ENCODE data around the gene NACAD. TPM values are rescaled to one million over a fixed set of nuclear protein-coding genes. Genes with fewer than 3 reads are reported as not detected.

The NACAD gene
- total RNA-seq, 2 experiments from 2014 or later, result 0.08 to 0.14 TPM

GRCh38 chr7:45119550-45119949 lies 30.8 kb upstream of the NACAD start:
- Histone ChIP-seq H3K36me3 (ENCODE audit: insufficient read depth, low read length) (no peaks in the 10 kb centered on the region), H3K27me3 (ENCODE audit: control insufficient read depth in 1 of 2, insufficient read depth in 2 of 2, low read length in 2 of 2) (no peaks in the 10 kb centered on the region), H3K9me3 (ENCODE audit: control insufficient read depth in 1 of 2, insufficient read depth in 1 of 2, low read length in 2 of 2) (no peaks in the 10 kb centered on the region), H3K4me1 (ENCODE audit: insufficient read depth, low read length) (peaks cover 31% of the 10 kb centered on the region), H3K27ac (ENCODE audit: low read depth in 1 of 2, low read length in 2 of 2) (no peak overlapping the region), H3K4me3 (ENCODE audit: low read length) (no peak overlapping the region)
- H3K4me1 Mint-ChIP-seq (ENCODE audit: low read depth), result peaks cover 15% of the 10 kb centered on the region
- ChIA-PET CTCF (no interaction called here), POLR2A (interaction anchor here (0.6 kb wide), 1 partner anchor 9 kb away, joined by 3 read pairs; no protein-coding TSS in a partner anchor)
- no peaks in the 10 kb centered on the region for H3K9me3 Mint-ChIP-seq
- H3K36me3 Mint-ChIP-seq (ENCODE audit: low read depth), result no peaks in the 10 kb centered on the region
- TF ChIP-seq CTCF (IDR thresholded peaks at IDR 0.05), result no peak
- peaks cover 7% of the 10 kb centered on the region for H3K27me3 Mint-ChIP-seq
- ATAC-seq (ENCODE audit: poor library complexity) (no peak), DNase-seq (no peak)
- intact Hi-C loops (cut with DNase I, micrococcal nuclease), result no loop called here
- H3K27ac Mint-ChIP-seq, result no peak overlapping the region
- no peak overlapping the region for H3K4me3 Mint-ChIP-seq

GRCh38 chr7:45118889-45119331 lies 30.1 kb upstream of the NACAD start:
- H3K4me3 Mint-ChIP-seq, result no peak overlapping the region
- H3K36me3 Mint-ChIP-seq (ENCODE audit: low read depth), result no peaks in the 10 kb centered on the region
- H3K27me3 ChIP-seq (ENCODE audit: control insufficient read depth in 1 of 2, insufficient read depth in 2 of 2, low read length in 2 of 2), result no peaks in the 10 kb centered on the region
- no peak overlapping the region for H3K27ac Mint-ChIP-seq
- H3K27ac ChIP-seq (ENCODE audit: low read depth in 1 of 2, low read length in 2 of 2), result no peak overlapping the region
- ChIA-PET CTCF (interaction anchor here (1.2 kb wide), 1 partner anchor 17 kb away, joined by 4 read pairs; no protein-coding TSS in a partner anchor), POLR2A (no interaction called here)
- no peaks in the 10 kb centered on the region for H3K36me3 ChIP-seq (ENCODE audit: insufficient read depth, low read length)
- no peak for TF ChIP-seq CTCF (IDR thresholded peaks at IDR 0.05)
- no peaks in the 10 kb centered on the region for H3K9me3 Mint-ChIP-seq
- ATAC-seq (ENCODE audit: poor library complexity) (no peak), DNase-seq (no peak)
- peaks cover 13% of the 10 kb centered on the region for H3K27me3 Mint-ChIP-seq
- H3K4me1 Mint-ChIP-seq (ENCODE audit: low read depth), result peaks cover 15% of the 10 kb centered on the region
- H3K9me3 ChIP-seq (ENCODE audit: control insufficient read depth in 1 of 2, insufficient read depth in 1 of 2, low read length in 2 of 2), result no peaks in the 10 kb centered on the region
- no peak overlapping the region for H3K4me3 ChIP-seq (ENCODE audit: low read length)
- intact Hi-C loops (cut with DNase I, micrococcal nuclease), result no loop called here
- H3K4me1 ChIP-seq (ENCODE audit: insufficient read depth, low read length), result peaks cover 25% of the 10 kb centered on the region

GRCh38 chr7:45118292-45118691 lies 29.5 kb upstream of the NACAD start:
- Mint-ChIP-seq H3K27me3 (peaks cover 13% of the 10 kb centered on the region), H3K36me3 (ENCODE audit: low read depth) (no peaks in the 10 kb centered on the region), H3K27ac (no peak overlapping the region), H3K4me1 (ENCODE audit: low read depth) (peaks cover 10% of the 10 kb centered on the region), H3K4me3 (no peak overlapping the region), H3K9me3 (no peaks in the 10 kb centered on the region)
- peaks cover 19% of the 10 kb centered on the region for H3K4me1 ChIP-seq (ENCODE audit: insufficient read depth, low read length)
- no peaks in the 10 kb centered on the region for H3K36me3 ChIP-seq (ENCODE audit: insufficient read depth, low read length)
- H3K4me3 ChIP-seq (ENCODE audit: low read length), result no peak overlapping the region
- ChIA-PET CTCF (interaction anchor here (0.5 to 1.2 kb wide), 2 partner anchors 18 to 297 kb away, joined by 3 to 4 read pairs; no protein-coding TSS in a partner anchor), POLR2A (no interaction called here)
- intact Hi-C loops (cut with DNase I, micrococcal nuclease), result no loop called here
- TF ChIP-seq CTCF (IDR thresholded peaks at IDR 0.05), result no peak
- H3K9me3 ChIP-seq (ENCODE audit: control insufficient read depth in 1 of 2, insufficient read depth in 1 of 2, low read length in 2 of 2), result no peaks in the 10 kb centered on the region
- DNase-seq, result no peak
- H3K27me3 ChIP-seq (ENCODE audit: control insufficient read depth in 1 of 2, insufficient read depth in 2 of 2, low read length in 2 of 2), result no peaks in the 10 kb centered on the region
- ATAC-seq (ENCODE audit: poor library complexity), result no peak
- H3K27ac ChIP-seq (ENCODE audit: low read depth in 1 of 2, low read length in 2 of 2), result no peak overlapping the region
